Naive thymus-derived CD4-positive, alpha-beta T cell (primary cell): ENCODE measurements around the gene CDK8. TPM values are rescaled to one million over a fixed set of nuclear protein-coding genes. Genes with fewer than 3 reads are reported as not detected.

Experiments used
- ATAC-seq: fragments of 150-1000 bp; cut with Tn5 transposase; 2 replicates; pipeline ENCODE4 v1.10.0; 2021; ENCODE audit warnings: mild to moderate bottlenecking, moderate library complexity
- CTCF ChIA-PET: fragments of 350-600 bp; sonication (Branson Sonifier 250); formaldehyde crosslinking; loops from one replicate; lab custom pipeline; 2021; ENCODE audit warnings: antibody characterized with exemption; lab: Charles Lee
- POLR2A ChIA-PET: fragments of 350-600 bp; sonication (Branson Sonifier 250); formaldehyde crosslinking; loops from one replicate; lab custom pipeline; 2021; ENCODE audit warnings: antibody characterized with exemption, inconsistent platforms; lab: Charles Lee
- DNase-seq, 9 donors: peaks; one replicate each; pipeline versions ENCODE4 v3.0.0 to v3.0.0-alpha.2; 2020 to 2022; ENCODE audit warnings: mixed read lengths in 1 of 9
- H3K27ac ChIP-seq: one replicate; pipeline ENCODE4 v1.7.0; 2013; ENCODE audit warnings: mild to moderate bottlenecking, low read depth, low read length, moderate library complexity
- H3K27me3 ChIP-seq, 2 donors: one replicate each; pipeline ENCODE4 v1.7.0; 2013; ENCODE audit warnings: low read length in 2 of 2, mild to moderate bottlenecking in 2 of 2, moderate library complexity in 2 of 2; ENCODE audit not compliant: control insufficient read depth in 2 of 2, insufficient read depth in 2 of 2
- H3K36me3 ChIP-seq, 3 experiments: 1 replicate in 2 of 3; 2 replicates in 1 of 3; pipeline ENCODE4 v1.7.0; 2013; ENCODE audit warnings: low read length in 3 of 3, mild to moderate bottlenecking in 3 of 3, moderate library complexity in 1 of 3; ENCODE audit not compliant: insufficient read depth in 3 of 3, control insufficient read depth in 2 of 3
- H3K4me1 ChIP-seq, 2 donors: one replicate each; pipeline ENCODE4 v1.7.0; 2013; ENCODE audit warnings: low read length in 2 of 2, mild to moderate bottlenecking in 2 of 2, moderate library complexity in 1 of 2; ENCODE audit not compliant: control insufficient read depth in 2 of 2, insufficient read depth in 2 of 2
- H3K4me3 ChIP-seq: 2 replicates; pipeline ENCODE4 v1.7.0; 2013; ENCODE audit warnings: mild to moderate bottlenecking, low read length
- H3K9me3 ChIP-seq, 3 experiments: 1 replicate in 2 of 3; 2 replicates in 1 of 3; pipeline ENCODE4 v1.7.0; 2013; ENCODE audit warnings: low read length in 3 of 3; ENCODE audit not compliant: control insufficient read depth in 2 of 3
- H3K27ac Mint-ChIP-seq, 9 donors: one replicate each; pipeline ENCODE4 v1.8.0; 2020 to 2022; ENCODE audit warnings: mixed read lengths in 9 of 9, mild to moderate bottlenecking in 8 of 9, moderate library complexity in 5 of 9, inconsistent platforms in 2 of 9
- H3K27me3 Mint-ChIP-seq, 5 donors: one replicate each; pipeline ENCODE4 v1.8.0; 2021 to 2022; ENCODE audit warnings: mixed read lengths in 5 of 5, mild to moderate bottlenecking in 1 of 5
- H3K36me3 Mint-ChIP-seq, 5 donors: one replicate each; pipeline ENCODE4 v1.8.0; 2020 to 2022; ENCODE audit warnings: mixed read lengths in 5 of 5, mild to moderate bottlenecking in 3 of 5, inconsistent platforms in 1 of 5
- H3K4me1 Mint-ChIP-seq, 7 donors: one replicate each; pipeline ENCODE4 v1.8.0; 2020 to 2022; ENCODE audit warnings: mixed read lengths in 7 of 7, mild to moderate bottlenecking in 3 of 7, inconsistent platforms in 1 of 7
- H3K4me3 Mint-ChIP-seq, 10 donors: one replicate each; pipeline ENCODE4 v1.8.0; 2020 to 2022; ENCODE audit warnings: mild to moderate bottlenecking in 10 of 10, mixed read lengths in 10 of 10, moderate library complexity in 6 of 10, inconsistent platforms in 2 of 10
- H3K9me3 Mint-ChIP-seq, 11 donors: one replicate each; pipeline ENCODE4 v1.8.0; 2020 to 2022; ENCODE audit warnings: mixed read lengths in 11 of 11, mild to moderate bottlenecking in 4 of 11, inconsistent platforms in 1 of 11, moderate library complexity in 1 of 11
- intact Hi-C, 2 donors: fragments of 100-400 bp; cut with micrococcal nuclease; formaldehyde crosslinking; loops; one replicate each; pipeline ENCODE4 v1.15.1; 2023
- polyA plus RNA-seq, 2 donors: library from polyadenylated mRNA; unstranded; fragments of 300-500 nt; fragmentation: Illumina TruSeq; gene quantifications; one replicate each; pipeline ENCODE4 v1.2.3, GENCODE V29; 2021
- total RNA-seq, 6 experiments: library from RNA in 5 of 6; stranded (reverse) in 5 of 6; gene quantifications; 1 replicate in 5 of 6; 2 replicates in 1 of 6; pipeline ENCODE4 v1.2.3 and lab custom pipeline; 2021 to 2026

The CDK8 gene
- total and polyA plus RNA-seq, 7 experiments from 2014 or later = 5.5 to 14.0 (median 10.8) TPM

GRCh38 chr13:26424181-26424580, 170.3 kb downstream of the CDK8 start:
- Histone ChIP-seq H3K36me3 (no peaks in the 10 kb centered on the region), H3K4me1 (no peaks in the 10 kb centered on the region), H3K4me3 (no peak overlapping the region), H3K9me3 (no peaks in the 10 kb centered on the region), H3K27me3 (no peaks in the 10 kb centered on the region), H3K27ac (no peak overlapping the region)
- Mint-ChIP-seq H3K27ac (no peak overlapping the region), H3K27me3 (peaks cover 6 to 21% (median 12%) of the 10 kb centered on the region in 5 donors), H3K9me3 (peaks cover 0 to 2% (median 0%) of the 10 kb centered on the region in 11 donors), H3K4me3 (no peak overlapping the region), H3K36me3 (no peaks in the 10 kb centered on the region), H3K4me1 (no peaks in the 10 kb centered on the region)
- ATAC-seq = no peak
- intact Hi-C loops = no loop called here
- DNase-seq = no peak
- CTCF ChIA-PET = no interaction called here
- POLR2A ChIA-PET = no interaction called here

- no peaks in the 10 kb centered on the region for H3K4me1 ChIP-seq
- no peaks in the 10 kb centered on the region for H3K9me3 ChIP-seq
- ChIA-PET CTCF (no interaction called here), POLR2A (no interaction called here)
- DNase-seq (no peak), ATAC-seq (no peak)
- H3K27me3 ChIP-seq = no peaks in the 10 kb centered on the region
- no peak overlapping the region for H3K4me3 ChIP-seq
- no peak overlapping the region for H3K27ac ChIP-seq
- no peaks in the 10 kb centered on the region for H3K4me1 Mint-ChIP-seq
- no peaks in the 10 kb centered on the region for H3K36me3 ChIP-seq
- no peaks in the 10 kb centered on the region for H3K36me3 Mint-ChIP-seq
- no peak overlapping the region for H3K27ac Mint-ChIP-seq
- no peak overlapping the region for H3K4me3 Mint-ChIP-seq
- peaks cover 6 to 21% (median 15%) of the 10 kb centered on the region in 5 donors for H3K27me3 Mint-ChIP-seq
- intact Hi-C loops = no loop called here
- peaks cover 0 to 2% (median 0%) of the 10 kb centered on the region in 11 donors for H3K9me3 Mint-ChIP-seq
These were observed 171.8 kb downstream of the CDK8 start for GRCh38 chr13:26425443-26426358.

- no peaks in the 10 kb centered on the region for H3K36me3 ChIP-seq
- DNase-seq = no peak
- H3K4me3 ChIP-seq = no peak overlapping the region
- ATAC-seq = no peak
- no peak overlapping the region for H3K27ac ChIP-seq
- no peaks in the 10 kb centered on the region for H3K27me3 ChIP-seq
- peaks cover 4 to 25% (median 16%) of the 10 kb centered on the region in 5 donors for H3K27me3 Mint-ChIP-seq
- peaks cover 0 to 7% (median 0%) of the 10 kb centered on the region in 5 donors for H3K36me3 Mint-ChIP-seq
- POLR2A ChIA-PET = no interaction called here
- H3K9me3 ChIP-seq = peaks cover 0 to 24% (median 8%) of the 10 kb centered on the region in 3 experiments
- no peaks in the 10 kb centered on the region for H3K4me1 ChIP-seq
- H3K4me1 Mint-ChIP-seq = no peaks in the 10 kb centered on the region
- H3K4me3 Mint-ChIP-seq = no peak overlapping the region
- H3K9me3 Mint-ChIP-seq = peaks cover 8 to 51% (median 33%) of the 10 kb centered on the region in 11 donors
- CTCF ChIA-PET = no interaction called here
- no peak overlapping the region for H3K27ac Mint-ChIP-seq
- intact Hi-C loops = no loop called here
These were observed 179.8 kb downstream of the CDK8 start for GRCh38 chr13:26433776-26434175.

GRCh38 chr13:26435171-26435570, 181.2 kb downstream of the CDK8 start:
- H3K9me3 Mint-ChIP-seq = peaks cover 8 to 51% (median 33%) of the 10 kb centered on the region in 11 donors
- H3K27me3 ChIP-seq = no peaks in the 10 kb centered on the region
- peaks cover 0 to 24% (median 8%) of the 10 kb centered on the region in 3 experiments for H3K9me3 ChIP-seq
- H3K27me3 Mint-ChIP-seq = peaks cover 4 to 25% (median 6%) of the 10 kb centered on the region in 5 donors
- no peak overlapping the region for H3K4me3 Mint-ChIP-seq
- no peaks in the 10 kb centered on the region for H3K4me1 ChIP-seq
- ATAC-seq (no peak), DNase-seq (no peak)
- ChIA-PET POLR2A (no interaction called here), CTCF (no interaction called here)
- H3K36me3 ChIP-seq = no peaks in the 10 kb centered on the region
- peaks cover 0 to 7% (median 0%) of the 10 kb centered on the region in 5 donors for H3K36me3 Mint-ChIP-seq
- no peak overlapping the region for H3K27ac ChIP-seq
- H3K4me1 Mint-ChIP-seq = no peaks in the 10 kb centered on the region
- no peak overlapping the region for H3K4me3 ChIP-seq
- H3K27ac Mint-ChIP-seq = no peak overlapping the region
- intact Hi-C loops = no loop called here

GRCh38 chr13:26435646-26436045, 181.7 kb downstream of the CDK8 start:
- no peak overlapping the region for H3K4me3 ChIP-seq
- ATAC-seq (no peak), DNase-seq (no peak)
- no peaks in the 10 kb centered on the region for H3K4me1 ChIP-seq
- H3K9me3 ChIP-seq = peaks cover 0 to 24% (median 8%) of the 10 kb centered on the region in 3 experiments
- ChIA-PET CTCF (no interaction called here), POLR2A (no interaction called here)
- H3K4me3 Mint-ChIP-seq = no peak overlapping the region
- H3K27me3 ChIP-seq = no peaks in the 10 kb centered on the region
- no peaks in the 10 kb centered on the region for H3K4me1 Mint-ChIP-seq
- peaks cover 4 to 25% (median 6%) of the 10 kb centered on the region in 5 donors for H3K27me3 Mint-ChIP-seq
- H3K27ac ChIP-seq = no peak overlapping the region
- H3K36me3 ChIP-seq = no peaks in the 10 kb centered on the region
- peaks cover 0 to 7% (median 0%) of the 10 kb centered on the region in 5 donors for H3K36me3 Mint-ChIP-seq
- peaks cover 8 to 51% (median 33%) of the 10 kb centered on the region in 11 donors for H3K9me3 Mint-ChIP-seq
- no peak overlapping the region for H3K27ac Mint-ChIP-seq
- intact Hi-C loops = no loop called here

- POLR2A ChIA-PET = no interaction called here
- intact Hi-C loops = no loop called here
- H3K9me3 Mint-ChIP-seq = peaks cover 8 to 51% (median 33%) of the 10 kb centered on the region in 11 donors
These were observed 183.0 kb downstream of the CDK8 start for GRCh38 chr13:26436914-26437313.

More at GRCh38 chr13:26436914-26437313, 183.0 kb downstream of the CDK8 start:
- H3K4me1 Mint-ChIP-seq = no peaks in the 10 kb centered on the region
- Histone ChIP-seq H3K36me3 (no peaks in the 10 kb centered on the region), H3K27ac (no peak overlapping the region), H3K4me1 (no peaks in the 10 kb centered on the region), H3K9me3 (peaks cover 0 to 24% (median 8%) of the 10 kb centered on the region in 3 experiments), H3K4me3 (no peak overlapping the region), H3K27me3 (no peaks in the 10 kb centered on the region)
- H3K36me3 Mint-ChIP-seq = peaks cover 0 to 7% (median 0%) of the 10 kb centered on the region in 5 donors
- CTCF ChIA-PET = no interaction called here
- no peak overlapping the region for H3K4me3 Mint-ChIP-seq
- H3K27ac Mint-ChIP-seq = no peak overlapping the region
- ATAC-seq = no peak
- DNase-seq = no peak
- peaks cover under 1 to 20% (median 5%) of the 10 kb centered on the region in 5 donors for H3K27me3 Mint-ChIP-seq
